HEK293T (cell line): ENCODE data around the gene RNF175.

ENCODE experiments used
- ARNT ChIP-seq: fragments of 450-650 bp; IDR thresholded peaks from 2 replicates; pipeline ENCODE4 v1.6.1; 2017; ENCODE audit warnings: mild to moderate bottlenecking
- CTBP1 ChIP-seq: fragments of 450-650 bp; IDR thresholded peaks from 2 replicates; pipeline ENCODE4 v1.6.1; 2016; ENCODE audit warnings: borderline replicate concordance
- FOXM1 ChIP-seq: fragments of 450-650 bp; IDR thresholded peaks from 2 replicates; pipeline ENCODE4 v1.6.1; 2017; ENCODE audit warnings: mild to moderate bottlenecking, borderline replicate concordance
- L3MBTL2 ChIP-seq: fragments of 450-650 bp; conservative IDR thresholded peaks from 2 replicates; pipeline ENCODE4 v1.6.1; 2016; ENCODE audit warnings: mild to moderate bottlenecking
- SP1 ChIP-seq: fragments of 450-650 bp; IDR thresholded peaks from 2 replicates; pipeline ENCODE4 v1.6.1; 2017
- SUZ12 ChIP-seq: fragments of 450-650 bp; IDR thresholded peaks from 2 replicates; pipeline ENCODE4 v1.6.1; 2016; ENCODE audit warnings: mild to moderate bottlenecking
- TARDBP ChIP-seq: fragments of 450-650 bp; IDR thresholded peaks from 2 replicates; pipeline ENCODE4 v1.6.1; 2016
- ZNF384 ChIP-seq: fragments of 450-650 bp; IDR thresholded peaks from 2 replicates; pipeline ENCODE4 v1.6.1; 2016
- TF ChIP-seq, protein P1 (sequence below): fragments of 450-650 bp; IDR thresholded peaks from 2 replicates; pipeline ENCODE4 v1.6.1; 2016

DNA sequence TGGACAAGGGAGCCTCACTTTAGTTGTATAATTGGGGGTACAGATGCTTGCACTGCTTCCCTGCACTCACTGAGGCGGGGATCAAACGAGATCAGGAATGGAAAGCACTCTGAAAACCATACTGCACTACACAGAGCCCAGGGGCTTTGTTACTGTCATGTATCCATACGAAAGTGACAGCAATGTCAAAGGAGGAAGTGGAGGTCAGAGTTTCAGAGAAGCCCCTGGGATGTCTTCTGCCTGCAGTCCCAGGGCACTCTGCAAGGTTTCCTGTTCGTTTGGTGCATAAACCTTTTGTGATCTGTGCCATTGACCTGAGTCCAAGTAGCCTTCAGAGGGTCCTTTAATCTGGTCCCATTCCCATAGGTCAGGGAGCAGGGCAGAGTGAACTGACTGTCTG is 31.2 kb downstream of the RNF175 start:
- TF ChIP-seq SUZ12 = no peak
- TF ChIP-seq TARDBP = no peak
- no peak for TF ChIP-seq FOXM1
- TF ChIP-seq ZNF384 = no peak
- TF ChIP-seq ARNT = no peak
- TF ChIP-seq, protein P1, sequence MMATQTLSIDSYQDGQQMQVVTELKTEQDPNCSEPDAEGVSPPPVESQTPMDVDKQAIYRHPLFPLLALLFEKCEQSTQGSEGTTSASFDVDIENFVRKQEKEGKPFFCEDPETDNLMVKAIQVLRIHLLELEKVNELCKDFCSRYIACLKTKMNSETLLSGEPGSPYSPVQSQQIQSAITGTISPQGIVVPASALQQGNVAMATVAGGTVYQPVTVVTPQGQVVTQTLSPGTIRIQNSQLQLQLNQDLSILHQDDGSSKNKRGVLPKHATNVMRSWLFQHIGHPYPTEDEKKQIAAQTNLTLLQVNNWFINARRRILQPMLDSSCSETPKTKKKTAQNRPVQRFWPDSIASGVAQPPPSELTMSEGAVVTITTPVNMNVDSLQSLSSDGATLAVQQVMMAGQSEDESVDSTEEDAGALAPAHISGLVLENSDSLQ = no peak
- no peak for TF ChIP-seq SP1
- no peak for TF ChIP-seq L3MBTL2
- TF ChIP-seq CTBP1 = no peak
